DMS53 treated with DMSO at 0.1 percent for 48 hours (cell line): Measurements from ENCODE around the gene PRICKLE2.

Experiments used
- DNase-seq: peaks from one replicate; lab custom pipeline; 2025; ENCODE audit not compliant: unreplicated experiment; lab: John Stamatoyannopoulos, UW

PRICKLE2 gene

DNA sequence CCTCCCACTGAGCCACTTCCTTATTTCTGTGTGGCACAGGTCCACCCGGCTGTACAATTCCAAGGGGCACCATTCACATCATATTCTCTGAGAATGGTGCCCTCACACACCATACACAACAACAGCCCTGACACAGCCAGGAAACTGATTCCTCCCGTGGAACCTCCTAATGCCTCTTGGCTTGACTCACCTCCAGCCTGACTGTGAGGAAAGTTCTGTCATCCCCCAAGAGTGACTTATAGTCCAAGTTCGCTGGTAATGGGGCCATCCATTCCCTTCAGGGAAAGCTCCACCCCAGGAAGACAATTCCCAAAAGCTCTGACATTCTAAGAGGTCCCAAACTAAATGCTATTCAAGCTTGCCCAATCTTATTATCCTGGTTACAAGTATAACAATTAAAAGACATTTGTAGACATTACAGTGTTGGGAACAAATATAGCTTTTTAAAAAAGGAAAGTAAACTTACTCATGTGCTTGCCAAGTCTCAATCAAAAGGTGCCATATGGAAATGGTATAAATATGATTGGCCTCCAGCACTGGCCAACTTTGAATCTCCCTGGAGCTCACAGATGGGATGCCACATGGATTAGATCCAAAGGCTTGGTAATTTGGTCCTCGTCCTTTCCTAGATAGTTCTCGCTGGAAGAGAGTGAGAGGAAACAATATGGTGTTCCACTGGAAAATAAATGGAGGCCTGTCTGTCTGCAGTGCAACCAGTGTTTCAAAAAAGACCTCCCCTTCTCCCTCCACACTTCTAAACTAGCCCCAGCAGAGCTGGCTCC is 145.7 kb downstream of the PRICKLE2 start:
- no peak for DNase-seq

DNA sequence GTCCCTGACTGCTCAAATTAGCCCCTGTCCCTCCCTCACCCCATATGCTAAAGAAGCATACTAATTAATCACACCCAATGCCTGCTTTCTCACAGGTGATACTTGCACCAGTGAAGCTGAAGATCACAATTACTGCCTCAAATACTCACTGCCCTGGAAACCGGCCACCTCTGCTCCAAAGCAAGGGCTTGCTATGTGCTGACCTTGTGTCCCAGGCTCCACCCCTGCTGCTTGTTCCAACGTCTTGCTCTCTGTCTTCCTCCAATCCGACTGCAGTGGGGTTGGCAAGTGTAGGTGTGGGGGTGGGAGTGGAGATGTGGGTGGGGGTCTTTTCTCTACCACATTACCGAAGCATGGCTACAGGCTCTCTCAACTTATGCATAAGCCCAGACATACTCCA is 146.3 kb downstream of the PRICKLE2 start:
- DNase-seq = no peak

DNA sequence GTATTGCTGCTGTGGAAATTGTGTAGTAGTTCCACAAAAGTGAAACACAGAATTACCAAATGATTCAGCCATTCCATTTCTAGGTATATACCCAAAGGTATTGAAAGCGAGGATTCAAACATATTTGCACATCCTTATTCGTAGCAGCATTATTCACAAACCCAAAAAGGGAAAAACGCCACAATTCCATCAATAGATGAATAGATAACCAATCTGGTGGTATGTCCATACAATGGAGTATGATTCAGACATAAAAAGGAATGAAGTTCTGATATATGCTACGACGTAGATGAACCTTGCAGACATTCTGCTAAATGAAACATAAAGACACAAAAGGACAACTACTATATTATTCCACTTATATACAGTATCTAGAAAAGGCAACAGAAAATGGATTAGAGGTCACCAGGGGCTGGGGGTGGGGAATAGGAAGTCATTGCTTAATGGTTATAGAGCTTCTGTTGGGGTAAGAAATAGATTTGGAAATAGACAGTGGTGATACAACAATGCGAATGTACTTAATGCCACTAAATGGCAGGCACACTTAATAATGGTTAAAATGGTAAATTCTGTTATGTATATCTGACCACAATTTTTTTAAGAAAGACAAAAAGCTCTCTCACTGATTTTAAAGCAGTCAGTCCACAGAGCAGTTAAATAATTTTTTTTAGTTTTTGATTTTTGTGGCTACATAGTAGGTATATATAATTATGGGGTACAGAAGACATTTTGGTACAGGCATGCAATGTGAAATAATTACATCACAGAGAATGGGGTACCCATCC is 150.2 kb downstream of the PRICKLE2 start:
- no peak for DNase-seq

DNA sequence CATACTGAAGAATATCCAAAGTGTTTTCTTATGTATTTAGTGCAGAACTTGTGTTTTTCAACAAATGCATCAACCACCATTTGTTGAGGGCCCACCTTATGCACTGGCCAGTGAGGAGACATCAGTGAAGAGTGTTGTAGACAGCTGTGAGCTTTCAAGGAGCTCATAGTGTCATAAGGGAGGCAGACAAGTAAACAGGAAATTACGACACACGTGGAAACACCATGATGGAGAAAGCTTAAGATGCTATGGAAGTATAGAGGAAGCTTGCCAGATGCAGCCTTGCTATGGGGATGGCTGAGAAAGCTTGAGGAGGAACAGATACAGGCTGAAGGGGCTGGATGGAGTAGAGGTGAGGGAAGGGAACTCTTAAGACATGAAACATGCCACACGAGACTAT is 151.2 kb downstream of the PRICKLE2 start:
- no peak for DNase-seq

DNA sequence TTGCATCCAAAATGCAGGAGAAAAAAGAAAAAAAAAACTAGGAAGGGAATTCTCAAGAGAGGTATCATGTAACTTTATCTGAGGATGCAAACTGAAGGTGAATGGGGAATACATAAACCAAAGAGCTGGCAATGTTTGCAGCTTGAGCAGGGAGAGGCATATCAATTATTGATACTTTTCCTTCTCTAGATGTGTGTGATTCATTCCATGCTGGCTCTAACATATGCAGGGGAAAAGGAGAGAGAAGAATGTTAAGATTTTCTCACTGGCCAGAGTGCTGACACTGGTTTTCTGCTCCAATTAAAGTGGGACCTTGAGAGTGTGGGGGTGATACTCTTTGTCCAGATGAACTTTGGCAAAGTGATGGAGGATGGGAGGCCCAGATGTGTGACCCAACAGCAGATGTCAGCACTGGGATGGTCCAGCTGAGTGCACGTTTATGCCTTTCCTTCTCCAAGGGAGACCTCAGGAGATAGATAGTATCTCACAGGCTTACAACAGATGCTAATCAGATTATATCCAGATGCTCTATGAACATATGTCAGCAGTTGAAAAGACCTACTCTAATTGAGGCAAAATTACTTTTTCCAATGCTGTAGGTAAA is 152.0 kb downstream of the PRICKLE2 start:
- DNase-seq = no peak

DNA sequence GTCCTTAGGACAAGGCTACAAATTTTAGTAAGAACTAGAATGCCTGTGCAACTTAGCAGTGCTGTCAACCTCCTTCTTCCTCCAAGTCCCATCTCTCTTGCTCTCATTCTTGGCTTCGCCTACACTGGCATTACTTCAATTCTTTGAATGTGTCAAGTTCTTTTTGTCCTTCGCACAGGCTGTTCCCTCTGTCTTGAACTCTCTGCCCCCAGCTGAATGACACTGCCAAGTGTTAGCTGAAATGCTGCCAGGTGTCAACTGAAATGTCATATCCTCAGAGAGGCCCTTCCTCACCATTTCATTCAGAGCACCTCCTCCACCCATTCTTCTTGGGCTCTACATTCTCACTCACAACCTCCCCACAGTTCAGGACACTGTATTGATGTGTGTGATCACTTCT is 153.1 kb downstream of the PRICKLE2 start:
- no peak for DNase-seq

DNA sequence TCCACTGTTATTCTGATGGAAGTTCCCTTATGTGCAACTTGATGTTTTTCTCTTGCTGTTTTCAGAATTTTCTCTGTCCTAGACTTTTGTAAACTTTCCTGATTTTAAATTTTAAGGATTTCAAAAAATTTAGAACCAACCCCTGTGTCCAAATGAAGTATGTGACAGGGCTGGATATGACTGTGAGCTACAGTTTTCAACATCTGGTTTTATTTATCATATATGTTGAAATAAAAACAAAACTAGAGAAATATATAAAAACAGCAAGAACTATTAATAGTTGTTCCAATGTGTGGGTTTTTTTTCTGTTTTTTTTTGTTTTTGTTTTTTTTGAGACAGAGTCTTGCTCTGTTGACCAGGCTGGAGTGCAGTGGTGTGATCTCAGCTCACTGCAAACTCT is 154.6 kb downstream of the PRICKLE2 start:
- no peak for DNase-seq

DNA sequence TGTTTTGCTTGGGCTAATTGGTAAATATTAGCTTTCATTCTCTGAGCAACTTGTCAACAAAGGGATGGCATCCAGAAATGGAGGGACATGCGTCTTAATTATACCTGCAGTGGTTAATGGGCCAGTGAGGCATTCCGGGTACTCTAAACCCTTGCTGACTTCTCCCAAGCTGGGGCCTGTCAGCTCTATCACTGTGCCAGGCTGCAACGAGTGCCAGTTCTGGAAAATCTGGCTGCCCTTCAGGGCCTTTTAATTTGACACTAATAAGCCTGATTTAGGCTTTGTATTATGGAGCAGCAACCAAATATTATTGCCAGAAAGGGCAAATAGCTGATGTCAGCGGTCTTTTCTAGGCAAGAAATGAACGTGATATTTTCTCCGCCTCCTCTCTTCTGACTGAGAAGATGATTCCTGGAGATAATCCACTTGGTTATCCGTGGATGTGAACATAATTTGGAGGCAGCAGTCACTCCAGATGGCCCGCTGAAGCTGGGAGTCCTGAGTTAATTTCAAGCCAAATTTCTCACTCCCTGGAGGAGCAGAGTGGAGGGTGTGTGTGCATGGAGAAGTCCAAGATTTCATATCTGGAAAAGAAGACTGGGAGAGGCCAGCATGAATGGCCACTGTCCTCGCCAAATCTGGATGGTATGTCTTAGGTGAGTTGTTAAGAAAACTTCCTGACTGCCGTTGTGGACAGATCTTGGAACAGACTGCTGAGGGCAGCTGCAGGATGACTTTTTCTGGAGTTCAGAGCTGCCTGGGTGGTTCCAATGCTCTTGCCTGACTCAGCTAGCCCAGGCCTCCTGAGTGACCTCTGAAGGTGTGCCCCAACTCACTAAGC is 157.5 kb downstream of the PRICKLE2 start:
- no peak for DNase-seq

DNA sequence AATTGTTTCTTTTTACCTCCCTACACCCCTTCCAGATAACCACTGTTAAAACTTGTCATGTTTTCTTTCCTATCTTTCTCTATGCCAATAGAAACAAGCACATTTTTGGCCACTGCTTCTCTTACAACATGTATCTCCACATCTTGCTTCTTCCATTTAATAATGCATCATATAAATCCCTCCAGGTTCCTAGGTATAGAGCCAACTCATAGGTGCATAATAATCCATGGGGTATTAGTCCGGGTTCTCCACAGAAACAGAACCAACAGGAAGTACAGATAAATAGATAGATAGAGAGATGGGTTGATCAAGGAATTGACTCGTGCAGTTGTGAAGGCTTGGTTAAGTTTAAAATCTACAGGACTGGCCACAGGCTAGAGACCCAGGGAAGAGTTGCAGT is 160.5 kb downstream of the PRICKLE2 start:
- no peak for DNase-seq

DNA sequence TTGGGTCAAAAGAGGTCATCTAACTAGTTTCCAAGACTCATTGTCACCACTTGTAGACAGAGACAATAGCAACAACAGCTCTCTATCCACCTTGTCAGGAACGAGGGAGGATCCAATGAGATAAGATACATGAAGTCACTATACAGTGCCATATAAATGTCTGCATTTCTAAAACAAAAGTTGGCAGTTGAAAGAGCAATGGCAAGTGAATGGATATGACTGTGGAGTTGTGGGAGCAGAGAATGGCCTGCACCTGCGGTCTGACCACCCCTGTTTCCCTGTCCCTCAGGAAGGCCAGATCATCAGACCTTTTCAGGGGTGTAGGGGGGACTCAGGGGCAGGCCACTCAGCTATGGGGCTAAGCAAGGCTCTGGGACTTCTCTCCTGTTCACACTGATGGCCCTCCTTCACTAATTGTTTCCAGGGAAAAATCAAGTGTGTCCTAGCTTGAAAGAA is 161.3 kb downstream of the PRICKLE2 start:
- DNase-seq = no peak

DNA sequence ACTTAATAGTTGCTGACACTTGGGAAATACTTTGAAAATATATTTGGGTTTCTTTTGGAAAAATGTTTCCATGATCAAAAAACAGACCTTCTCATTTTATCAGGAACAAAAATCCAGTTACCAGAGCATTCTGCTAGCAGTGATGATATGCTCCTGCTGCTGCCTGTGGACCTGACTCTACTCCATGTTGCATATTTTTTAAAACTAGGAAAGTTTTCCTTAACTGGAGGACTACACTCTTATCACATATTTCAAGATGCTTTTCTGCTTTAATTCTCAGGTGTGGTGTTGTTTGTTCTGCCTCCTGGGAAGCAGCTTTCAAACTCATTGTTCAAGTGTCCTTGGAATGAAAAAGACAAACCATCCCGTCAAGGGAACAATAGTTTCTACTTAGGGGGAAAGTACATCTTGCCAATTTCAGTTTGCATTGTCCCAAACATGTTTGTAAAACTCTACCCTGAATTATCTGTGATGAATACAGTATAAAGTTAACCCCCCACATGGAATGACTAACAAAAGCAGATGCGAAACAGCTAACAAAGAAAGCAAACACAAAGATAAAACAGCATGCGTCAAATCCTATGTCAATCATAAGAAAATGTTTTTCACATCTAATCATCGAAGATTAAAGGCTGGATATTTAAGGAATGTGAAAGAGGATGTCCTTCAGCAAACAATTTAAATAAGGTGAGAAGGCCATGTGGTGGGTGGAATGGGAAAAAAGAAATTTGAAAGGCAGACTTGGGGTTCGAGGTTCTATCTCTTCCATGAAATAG is 161.9 kb downstream of the PRICKLE2 start:
- no peak for DNase-seq

DNA sequence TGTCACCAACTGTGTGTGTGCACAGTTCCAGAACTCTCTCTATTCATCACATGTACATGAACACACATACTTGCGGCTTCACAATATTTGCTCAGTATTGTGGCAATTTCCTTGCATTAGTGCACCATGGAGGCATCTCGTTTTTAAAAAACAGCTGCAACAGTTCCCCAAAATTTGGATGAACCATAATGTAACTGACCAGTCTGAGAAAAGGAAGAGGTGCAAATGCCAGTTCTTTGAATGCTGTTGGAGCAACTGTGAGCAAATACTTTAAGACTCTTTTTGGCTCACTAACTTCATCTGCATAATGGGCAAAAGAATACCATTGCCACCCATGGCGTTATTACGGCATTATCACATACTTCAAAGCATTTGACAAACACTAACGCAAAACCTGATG is 163.6 kb downstream of the PRICKLE2 start:
- DNase-seq = no peak

DNA sequence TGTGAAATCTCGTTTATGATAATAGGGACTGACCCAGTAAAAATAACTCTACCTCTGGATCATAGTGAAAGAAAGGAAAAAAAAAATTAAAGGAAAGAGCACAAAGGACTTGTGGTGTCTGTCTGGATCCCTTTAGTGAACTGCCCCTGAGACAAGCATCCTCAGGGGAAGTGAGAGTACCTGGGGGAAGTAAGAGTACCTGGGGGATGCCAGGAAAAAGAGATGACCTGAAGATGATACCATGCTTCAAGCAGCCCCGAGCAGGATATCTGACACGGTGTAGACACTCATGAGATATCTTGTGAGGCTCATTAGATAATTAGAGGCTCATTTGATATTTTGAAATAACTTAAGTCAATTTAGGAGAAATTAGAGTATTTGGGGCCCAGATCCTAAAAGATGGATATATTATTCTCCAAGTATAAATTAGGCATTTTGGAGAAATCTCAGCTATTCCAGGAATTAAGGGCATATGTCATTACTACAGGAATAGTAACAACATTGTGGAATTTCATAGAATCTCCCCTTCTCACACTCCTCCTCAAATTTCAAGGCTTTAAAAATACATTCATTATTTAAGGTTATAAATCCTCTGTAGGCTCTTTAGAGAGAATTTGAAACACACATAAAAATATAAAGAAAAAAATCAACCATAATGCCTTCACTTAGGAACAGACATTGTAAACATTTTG is 165.6 kb downstream of the PRICKLE2 start:
- DNase-seq = no peak

DNA sequence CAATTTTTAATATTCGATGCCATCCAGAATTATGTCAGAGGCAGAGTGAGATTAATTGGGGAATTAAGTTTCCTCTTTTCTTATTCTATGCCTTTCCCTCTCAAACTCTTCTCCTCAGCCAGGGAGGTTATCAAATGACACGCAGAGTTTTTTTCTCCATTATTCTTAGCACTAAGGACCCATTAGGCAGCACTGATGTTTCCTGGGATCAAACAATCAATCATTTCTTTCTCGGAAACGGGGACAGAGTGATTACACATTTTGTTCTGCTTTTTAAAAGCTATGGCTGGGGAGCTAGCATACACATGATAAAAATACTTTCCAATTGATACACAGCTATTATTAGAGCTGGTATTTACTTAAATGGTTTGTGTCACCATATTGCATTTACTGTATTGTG is 166.7 kb downstream of the PRICKLE2 start:
- DNase-seq = no peak

DNA sequence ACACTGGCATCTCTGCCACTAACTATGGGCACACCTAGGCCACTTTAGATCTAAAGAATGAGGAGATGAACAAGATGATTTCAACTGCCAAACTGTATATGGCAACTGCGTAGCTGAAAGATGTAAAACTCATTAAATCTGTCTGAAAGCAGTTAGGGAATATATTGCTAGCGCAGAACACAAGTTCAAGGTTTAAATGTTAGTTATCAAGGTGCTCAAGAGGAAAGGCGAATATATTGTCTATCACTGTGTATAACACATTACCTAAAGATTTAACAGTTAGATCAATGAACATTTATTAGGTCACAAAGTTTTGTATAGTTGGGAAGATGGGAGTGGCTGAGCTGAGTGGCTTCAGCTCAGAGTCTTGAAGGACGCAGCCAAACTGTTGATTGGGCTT is 168.0 kb downstream of the PRICKLE2 start:
- no peak for DNase-seq

DNA sequence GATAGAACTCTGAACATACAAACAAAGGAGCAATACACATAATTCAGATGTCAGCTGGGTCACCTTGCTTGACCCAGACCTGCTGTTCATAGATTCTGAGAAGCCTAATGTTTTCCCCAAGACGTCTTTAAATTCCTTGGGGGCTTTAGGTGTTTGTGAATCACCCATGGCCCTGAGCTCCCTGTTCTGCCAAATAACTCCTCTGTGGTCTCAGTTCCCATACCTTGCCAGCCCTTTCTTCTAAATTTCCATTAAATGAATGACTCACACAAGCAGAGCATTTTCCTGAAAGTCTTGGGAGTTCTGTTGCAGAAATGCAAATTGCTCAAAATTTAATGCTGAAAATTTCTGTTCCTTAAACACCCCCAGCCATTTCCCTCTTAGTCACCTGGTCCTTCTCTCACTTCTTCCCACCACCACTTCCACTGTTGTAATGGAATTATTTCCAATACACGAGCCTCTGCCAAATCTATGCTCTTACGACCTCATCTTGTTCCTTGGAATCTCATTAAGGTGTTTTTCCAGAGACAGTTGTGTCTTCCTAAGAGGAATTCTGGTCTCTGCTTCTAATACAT is 168.6 kb downstream of the PRICKLE2 start:
- DNase-seq = no peak

DNA sequence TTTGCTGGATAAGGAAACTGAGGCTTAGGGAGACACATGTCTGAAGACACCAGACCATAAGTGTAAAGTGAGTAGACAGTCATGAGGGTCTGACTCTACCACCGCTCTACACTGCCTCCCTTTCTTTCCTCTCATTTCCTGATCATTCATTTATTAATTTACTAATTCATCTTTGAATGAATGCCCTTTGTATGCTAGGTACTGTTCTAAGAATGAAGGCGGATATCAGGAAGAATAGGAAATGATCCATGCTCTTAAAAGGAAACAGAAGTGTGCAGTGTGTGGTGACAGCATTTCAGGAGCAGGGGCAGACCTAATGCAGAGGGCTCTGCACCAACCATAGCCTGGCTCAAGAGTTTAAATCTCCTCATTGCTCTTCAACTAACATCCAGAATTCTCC is 170.2 kb downstream of the PRICKLE2 start:
- DNase-seq = no peak

DNA sequence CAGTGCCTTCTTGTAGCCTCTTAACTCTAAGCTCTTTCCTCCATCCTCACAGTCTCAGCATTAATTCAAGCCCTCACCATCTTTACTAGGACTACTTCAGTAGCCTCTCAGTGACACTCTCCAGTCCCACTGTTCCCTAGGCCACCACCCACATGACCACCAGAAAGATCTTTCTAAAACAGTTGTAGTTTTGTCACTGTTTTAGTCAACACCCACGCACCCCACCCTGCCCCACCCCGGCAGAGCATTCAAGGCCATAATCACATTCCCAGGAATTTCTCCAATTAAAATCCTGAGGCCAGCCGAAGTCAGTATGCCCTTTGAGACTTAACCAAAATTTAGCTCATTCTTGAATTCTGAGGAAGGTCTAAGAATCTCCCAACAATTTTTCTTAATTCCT is 170.8 kb downstream of the PRICKLE2 start:
- DNase-seq = no peak

DNA sequence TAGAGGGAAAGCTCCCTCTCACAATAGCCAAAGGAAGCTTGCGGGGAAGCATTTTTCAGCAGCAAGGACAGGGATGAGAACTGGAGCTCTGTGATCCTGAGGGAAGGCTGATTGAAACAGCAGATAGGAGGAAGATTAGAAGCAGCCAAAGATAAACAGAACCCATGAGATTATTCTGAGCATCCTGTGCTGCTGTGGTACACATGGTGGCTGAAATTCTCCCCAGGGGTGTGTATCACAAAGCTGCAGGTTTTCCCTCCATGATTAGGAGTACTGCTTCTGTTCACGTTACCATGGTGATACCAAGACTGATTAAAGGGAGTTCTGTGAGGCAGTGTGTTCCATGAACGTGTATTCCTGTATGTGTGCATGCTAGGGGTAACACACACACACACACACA is 171.7 kb downstream of the PRICKLE2 start:
- DNase-seq = no peak
